ENCODE data around the gene TXNRD1. TPM values are rescaled to one million over a fixed set of nuclear protein-coding genes. Genes with fewer than 3 reads are reported as not detected.

The TXNRD1 gene
- total RNA-seq, 3 donors from 2014 or later = 76.0 to 117 (median 77.5) TPM

DNA sequence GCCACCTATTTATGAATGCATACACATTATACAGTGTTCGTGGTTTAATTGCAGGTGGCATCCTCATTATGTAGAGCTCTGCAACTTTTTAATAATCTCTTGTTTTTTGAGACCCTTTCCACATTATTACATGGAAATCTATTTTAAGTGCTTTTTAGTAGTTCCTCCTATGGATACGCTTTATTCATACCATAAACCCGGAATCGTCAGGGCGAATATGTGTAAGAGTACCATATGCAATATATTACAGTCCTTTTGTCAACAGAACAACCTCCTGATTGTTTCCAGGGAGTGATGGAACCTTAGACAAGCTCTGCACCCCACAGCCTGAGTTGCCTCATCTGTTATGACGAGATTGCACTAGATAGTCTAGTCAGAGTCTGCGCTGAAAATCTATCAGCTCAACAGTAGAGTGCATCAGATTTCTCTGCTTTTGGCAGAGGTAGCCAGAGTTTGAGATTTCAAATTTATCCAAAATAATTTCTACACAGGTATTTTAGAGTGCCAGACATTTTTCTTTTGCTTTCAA, 121.5 kb downstream of the TXNRD1 start:
- Histone ChIP-seq H3K4me3 (no peak overlapping the region), H3K4me1 (ENCODE audit: low read depth) (no peaks in the 10 kb centered on the region), H3K36me3 (ENCODE audit: low read depth) (peaks cover 5% of the 10 kb centered on the region), H3K9me3 (no peaks in the 10 kb centered on the region)
- intact Hi-C loops (cut with DNase I, micrococcal nuclease) = no loop called here
- TF ChIP-seq, protein P1, sequence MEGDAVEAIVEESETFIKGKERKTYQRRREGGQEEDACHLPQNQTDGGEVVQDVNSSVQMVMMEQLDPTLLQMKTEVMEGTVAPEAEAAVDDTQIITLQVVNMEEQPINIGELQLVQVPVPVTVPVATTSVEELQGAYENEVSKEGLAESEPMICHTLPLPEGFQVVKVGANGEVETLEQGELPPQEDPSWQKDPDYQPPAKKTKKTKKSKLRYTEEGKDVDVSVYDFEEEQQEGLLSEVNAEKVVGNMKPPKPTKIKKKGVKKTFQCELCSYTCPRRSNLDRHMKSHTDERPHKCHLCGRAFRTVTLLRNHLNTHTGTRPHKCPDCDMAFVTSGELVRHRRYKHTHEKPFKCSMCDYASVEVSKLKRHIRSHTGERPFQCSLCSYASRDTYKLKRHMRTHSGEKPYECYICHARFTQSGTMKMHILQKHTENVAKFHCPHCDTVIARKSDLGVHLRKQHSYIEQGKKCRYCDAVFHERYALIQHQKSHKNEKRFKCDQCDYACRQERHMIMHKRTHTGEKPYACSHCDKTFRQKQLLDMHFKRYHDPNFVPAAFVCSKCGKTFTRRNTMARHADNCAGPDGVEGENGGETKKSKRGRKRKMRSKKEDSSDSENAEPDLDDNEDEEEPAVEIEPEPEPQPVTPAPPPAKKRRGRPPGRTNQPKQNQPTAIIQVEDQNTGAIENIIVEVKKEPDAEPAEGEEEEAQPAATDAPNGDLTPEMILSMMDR (IDR thresholded peaks at IDR 0.05) = no peak
- no peak for DNase-seq
- ATAC-seq = no peak

DNA sequence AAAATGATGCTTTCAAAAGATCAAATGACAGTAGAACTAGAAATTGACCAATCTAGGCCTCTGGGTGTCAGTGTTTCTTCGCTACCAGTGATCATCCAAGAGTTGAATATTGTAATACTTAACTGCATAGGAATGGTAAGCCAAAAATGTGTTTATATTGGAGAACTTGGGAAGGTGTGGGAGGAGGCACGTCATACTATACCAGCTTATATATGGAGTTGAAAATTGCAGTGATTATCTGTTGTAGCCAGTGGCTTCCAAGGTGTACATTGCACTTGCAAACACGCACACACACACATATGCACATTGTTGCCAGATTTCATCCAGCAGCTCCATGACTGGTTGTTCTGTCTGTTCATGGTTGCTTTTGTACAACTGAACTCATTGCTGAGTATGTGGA, 124.1 kb downstream of the TXNRD1 start:
- ATAC-seq (no peak), DNase-seq (no peak)
- peaks cover 5% of the 10 kb centered on the region for H3K36me3 ChIP-seq (ENCODE audit: low read depth)
- H3K4me3 ChIP-seq = no peak overlapping the region
- TF ChIP-seq, protein P1 (IDR thresholded peaks at IDR 0.05) = no peak
- H3K9me3 ChIP-seq = no peaks in the 10 kb centered on the region
- H3K4me1 ChIP-seq (ENCODE audit: low read depth) = no peaks in the 10 kb centered on the region
- intact Hi-C loops (cut with DNase I, micrococcal nuclease) = no loop called here

DNA sequence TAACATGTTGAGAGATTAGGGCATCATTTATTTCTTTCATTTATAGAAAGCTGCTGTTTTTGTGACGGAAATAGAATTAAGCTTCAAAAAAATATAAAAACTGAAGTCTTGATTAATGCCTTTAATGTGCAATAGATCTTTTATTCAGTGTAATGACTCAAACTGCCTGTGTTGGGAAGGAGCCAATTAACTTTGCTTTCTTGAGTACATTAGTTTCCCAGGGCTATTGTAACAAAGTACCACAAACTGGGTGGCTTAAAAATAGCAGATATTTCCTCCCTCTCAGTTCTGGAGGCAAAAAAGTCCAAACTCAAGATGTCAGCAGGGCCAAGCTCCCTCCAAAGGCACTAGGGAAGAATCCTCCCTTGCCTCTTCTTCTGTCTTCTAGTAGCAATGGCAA, 124.6 kb downstream of the TXNRD1 start:
- ATAC-seq (no peak), DNase-seq (no peak)
- no peak overlapping the region for H3K4me3 ChIP-seq
- no peaks in the 10 kb centered on the region for H3K9me3 ChIP-seq
- TF ChIP-seq, protein P1 (IDR thresholded peaks at IDR 0.05) = no peak
- no peaks in the 10 kb centered on the region for H3K4me1 ChIP-seq (ENCODE audit: low read depth)
- peaks cover 5% of the 10 kb centered on the region for H3K36me3 ChIP-seq (ENCODE audit: low read depth)
- intact Hi-C loops (cut with DNase I, micrococcal nuclease) = no loop called here

DNA sequence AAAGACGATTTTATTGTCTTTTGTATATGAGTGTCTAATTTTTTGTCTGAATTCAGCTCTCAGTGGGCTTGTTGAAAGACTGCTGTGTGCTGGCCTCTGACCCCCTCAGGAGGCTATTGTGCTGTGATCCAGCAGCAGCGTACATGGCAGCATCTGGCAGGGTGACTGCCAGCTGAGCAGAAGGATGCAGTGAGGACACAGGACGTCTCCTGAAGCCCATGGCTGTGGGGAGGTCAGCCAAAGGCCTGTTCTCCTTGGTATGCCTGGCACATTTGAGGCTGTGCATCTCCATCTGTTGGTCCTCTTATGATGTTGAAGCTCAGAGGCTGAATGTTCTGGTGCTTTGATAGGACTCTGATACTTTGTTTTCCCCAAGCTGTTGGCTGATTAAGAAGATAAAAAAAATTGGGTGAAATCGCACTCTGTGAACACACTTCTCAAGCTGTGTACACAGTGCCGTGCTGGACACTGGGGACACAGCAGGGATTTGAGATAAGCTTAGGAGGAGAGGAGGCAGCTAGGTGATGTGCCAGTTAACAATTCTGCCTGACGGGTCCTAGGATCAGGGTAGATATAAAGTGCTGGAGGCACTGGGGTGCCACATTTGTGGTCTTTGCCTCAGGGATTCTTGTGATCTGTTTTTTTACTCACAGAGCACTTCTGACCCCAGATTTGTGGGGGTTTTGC, 125.5 kb downstream of the TXNRD1 start:
- TF ChIP-seq, protein P1 (IDR thresholded peaks at IDR 0.05) = no peak
- H3K4me1 ChIP-seq (ENCODE audit: low read depth) = no peaks in the 10 kb centered on the region
- intact Hi-C loops (cut with DNase I, micrococcal nuclease) = no loop called here
- H3K9me3 ChIP-seq = no peaks in the 10 kb centered on the region
- DNase-seq (no peak), ATAC-seq (no peak)
- no peak overlapping the region for H3K4me3 ChIP-seq
- H3K36me3 ChIP-seq (ENCODE audit: low read depth) = peaks cover 5% of the 10 kb centered on the region

DNA sequence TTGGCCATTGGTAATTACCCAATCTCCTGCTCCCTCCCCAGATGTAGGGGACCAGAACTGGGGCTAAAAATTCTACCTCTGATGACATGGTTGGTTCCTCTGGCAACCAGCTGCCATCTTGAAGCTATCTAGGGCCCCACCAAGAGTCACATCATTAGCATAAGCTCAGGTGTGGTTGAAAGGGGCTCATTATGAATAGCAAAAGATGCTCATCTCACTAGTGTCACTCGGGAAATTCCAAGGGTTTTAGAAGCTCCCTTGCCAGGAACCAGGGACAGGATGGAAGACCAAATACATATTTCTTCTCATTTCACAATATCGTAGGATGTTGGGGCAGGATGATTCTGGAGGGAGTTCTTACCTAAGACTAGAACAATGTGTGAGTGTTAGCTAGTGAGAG, 126.6 kb downstream of the TXNRD1 start:
- Histone ChIP-seq H3K4me1 (ENCODE audit: low read depth) (no peaks in the 10 kb centered on the region), H3K36me3 (ENCODE audit: low read depth) (peaks cover 5% of the 10 kb centered on the region), H3K9me3 (no peaks in the 10 kb centered on the region), H3K4me3 (no peak overlapping the region)
- TF ChIP-seq, protein P1 (IDR thresholded peaks at IDR 0.05) = no peak
- intact Hi-C loops (cut with DNase I, micrococcal nuclease) = no loop called here
- DNase-seq (no peak), ATAC-seq (no peak)

Data from mucosa of descending colon (tissue), 3 donors.